GM23338 (cell line): Measurements from ENCODE around the gene SOX30. TPM values are rescaled to one million over a fixed set of nuclear protein-coding genes. Genes with fewer than 3 reads are reported as not detected.

Experiments used
- ATAC-seq: fragments of 200-7000 bp; cut with Tn5 transposase; 3 replicates; pipeline ENCODE4 v1.9.1; 2020
- DNase-seq: peaks from one replicate; pipeline ENCODE4 v3.0.0-alpha.2; 2015; ENCODE audit warnings: low spot score
- H2AFZ ChIP-seq: fragments of 200-600 bp; sonication (generic); 2 replicates; pipeline ENCODE4 v1.8.0; 2016; ENCODE audit warnings: antibody characterized with exemption, mild to moderate bottlenecking, moderate library complexity
- H3F3A ChIP-seq: fragments of 200-600 bp; sonication (generic); replicated peaks from 2 replicates; pipeline ENCODE4 v1.8.0; 2017; ENCODE audit warnings: antibody characterized with exemption, mixed run types, low read depth
- H3K27ac ChIP-seq: fragments of 200-600 bp; sonication (generic); 2 replicates; pipeline ENCODE4 v1.6.1; 2016; ENCODE audit warnings: low read depth
- H3K27me3 ChIP-seq: fragments of 200-600 bp; sonication (generic); 2 replicates; pipeline ENCODE4 v1.8.0; 2016; ENCODE audit warnings: mild to moderate bottlenecking, mixed run types, moderate library complexity; ENCODE audit not compliant: insufficient read depth
- H3K36me3 ChIP-seq: fragments of 200-600 bp; sonication (generic); 2 replicates; pipeline ENCODE4 v1.8.0; 2016; ENCODE audit warnings: mild to moderate bottlenecking; ENCODE audit not compliant: insufficient read depth
- H3K4me1 ChIP-seq: fragments of 200-600 bp; sonication (generic); 2 replicates; pipeline ENCODE4 v1.8.0; 2016; ENCODE audit warnings: mild to moderate bottlenecking, moderate library complexity; ENCODE audit not compliant: insufficient read depth
- H3K4me2 ChIP-seq: fragments of 200-600 bp; sonication (generic); 2 replicates; pipeline ENCODE4 v1.7.1; 2017; ENCODE audit warnings: mixed run types
- H3K4me3 ChIP-seq: fragments of 200-600 bp; sonication (generic); 2 replicates; pipeline ENCODE4 v1.6.1; 2016; ENCODE audit warnings: mixed run types
- H3K79me2 ChIP-seq: fragments of 200-600 bp; sonication (generic); replicated peaks from 2 replicates; pipeline ENCODE4 v1.8.0; 2017; ENCODE audit warnings: mild to moderate bottlenecking; ENCODE audit not compliant: insufficient read depth
- H3K9me2 ChIP-seq: fragments of 200-600 bp; sonication (generic); 2 replicates; pipeline ENCODE4 v1.8.0; 2017; ENCODE audit not compliant: insufficient read depth
- H4K20me1 ChIP-seq: fragments of 200-600 bp; sonication (generic); replicated peaks from 2 replicates; pipeline ENCODE4 v1.8.0; 2017; ENCODE audit warnings: mild to moderate bottlenecking; ENCODE audit not compliant: insufficient read depth
- H3K27ac Mint-ChIP-seq: 2 replicates; pipeline ENCODE4 v1.8.0; 2020; ENCODE audit warnings: inconsistent platforms, mild to moderate bottlenecking, moderate library complexity, mixed read lengths
- H3K27me3 Mint-ChIP-seq: 3 replicates; pipeline ENCODE4 v1.8.0; 2022; ENCODE audit warnings: low read depth, mild to moderate bottlenecking, moderate library complexity, mixed read lengths, inconsistent platforms; ENCODE audit not compliant: insufficient read depth, poor library complexity
- H3K36me3 Mint-ChIP-seq: 3 replicates; pipeline ENCODE4 v1.8.0; 2021; ENCODE audit warnings: low read depth, mild to moderate bottlenecking, inconsistent platforms, moderate library complexity, mixed read lengths
- H3K4me1 Mint-ChIP-seq: 3 replicates; pipeline ENCODE4 v1.8.0; 2020; ENCODE audit warnings: mild to moderate bottlenecking, inconsistent platforms, mixed read lengths
- H3K4me3 Mint-ChIP-seq: 3 replicates; pipeline ENCODE4 v1.8.0; 2021; ENCODE audit warnings: moderate library complexity, mild to moderate bottlenecking, inconsistent platforms, mixed read lengths
- H3K9me3 Mint-ChIP-seq: 3 replicates; pipeline ENCODE4 v1.8.0; 2020; ENCODE audit warnings: moderate library complexity, mild to moderate bottlenecking, inconsistent platforms, mixed read lengths
- CREB1 ChIP-seq: fragments of 250-450 bp; sonication (Bioruptor Pico); IDR thresholded peaks from 2 replicates; pipeline ENCODE4 v1.5.0; 2020; ENCODE audit warnings: low read depth, mild to moderate bottlenecking, moderate library complexity
- CTCF ChIP-seq, 2 experiments: fragments of 200-600 bp in 1 of 2; sonication (generic) in 1 of 2; conservative IDR thresholded peaks; 2 replicates each; pipeline versions ENCODE4 v1.5.1 to v1.6.1; 2016 to 2017; ENCODE audit warnings: antibody characterized with exemption in 2 of 2, low read depth in 2 of 2, mild to moderate bottlenecking in 2 of 2, moderate library complexity in 1 of 2
- ETS1 ChIP-seq: IDR thresholded peaks from 2 replicates; pipeline ENCODE4 v1.6.1; 2016; ENCODE audit warnings: antibody characterized with exemption
- EZH2 ChIP-seq: fragments of 200-600 bp; sonication (generic); IDR thresholded peaks from one replicate; pipeline ENCODE4 v1.8.0; 2017; ENCODE audit warnings: antibody characterized with exemption, mild to moderate bottlenecking, low read depth; ENCODE audit not compliant: unreplicated experiment
- EZH2phosphoT487 ChIP-seq: fragments of 200-600 bp; sonication (generic); IDR thresholded peaks from one replicate; pipeline ENCODE4 v1.8.1; 2018; ENCODE audit warnings: antibody characterized with exemption; ENCODE audit not compliant: unreplicated experiment
- JUNB ChIP-seq: IDR thresholded peaks from one replicate; pipeline ENCODE4 v1.6.1; 2016; ENCODE audit warnings: antibody characterized with exemption; ENCODE audit not compliant: unreplicated experiment
- NANOG ChIP-seq: IDR thresholded peaks from 2 replicates; pipeline ENCODE4 v1.6.1; 2016; ENCODE audit warnings: antibody characterized with exemption, borderline replicate concordance
- POLR2AphosphoS5 ChIP-seq: IDR thresholded peaks from 2 replicates; pipeline ENCODE4 v1.6.1; 2016; ENCODE audit warnings: antibody characterized with exemption, low read depth
- STAT1 ChIP-seq: IDR thresholded peaks from one replicate; pipeline ENCODE4 v1.6.1; 2016; ENCODE audit warnings: antibody characterized with exemption; ENCODE audit not compliant: unreplicated experiment
- ZNF114 ChIP-seq: fragments of 250-450 bp; sonication (Bioruptor Pico); IDR thresholded peaks from 2 replicates; pipeline ENCODE4 v1.5.0; 2020; ENCODE audit warnings: mild to moderate bottlenecking, moderate library complexity
- ZNF331 ChIP-seq: fragments of 250-450 bp; sonication (Bioruptor Pico); IDR thresholded peaks from 2 replicates; pipeline ENCODE4 v1.5.0; 2020; ENCODE audit warnings: low read depth, mild to moderate bottlenecking, moderate library complexity
- polyA plus RNA-seq: library from polyadenylated mRNA; unstranded; fragments of >200 nt; fragmentation: Nextera tagmentation; extraction: Ambion mirVana; gene quantifications from 2 replicates; pipeline ENCODE4 v1.2.1, GENCODE V29; 2016
- total RNA-seq: library from RNA; depleted of rRNA; stranded (reverse); fragments of >200 nt; shearing (Covaris generic); gene quantifications from 2 replicates; pipeline ENCODE4 v1.2.3, GENCODE V29; 2014
- TF ChIP-seq, protein P1 (sequence below): IDR thresholded peaks from one replicate; pipeline ENCODE4 v1.6.1; 2018; ENCODE audit warnings: antibody characterized with exemption; ENCODE audit not compliant: unreplicated experiment
- TF ChIP-seq, protein P2 (sequence below): fragments of 250-450 bp; sonication (Bioruptor Pico); IDR thresholded peaks from 2 replicates; pipeline ENCODE4 v1.5.0; 2020; ENCODE audit warnings: mild to moderate bottlenecking, moderate library complexity

The SOX30 gene
- total and polyA plus RNA-seq, 2 experiments from 2014 or later = 0.47 to 1.3 TPM

GRCh38 chr5:157590478-157590877, 61.8 kb downstream of the SOX30 start:
- Mint-ChIP-seq H3K27ac (no peak overlapping the region), H3K9me3 (no peaks in the 10 kb centered on the region), H3K36me3 (no peaks in the 10 kb centered on the region), H3K4me3 (no peak overlapping the region), H3K27me3 (no peaks in the 10 kb centered on the region), H3K4me1 (no peaks in the 10 kb centered on the region; the same call in 1 of the 3 replicates)
- Histone ChIP-seq H3K4me2 (no peak overlapping the region), H3K27me3 (no peaks in the 10 kb centered on the region), H3K36me3 (no peaks in the 10 kb centered on the region), H4K20me1 (no peaks in the 10 kb centered on the region), H3K4me3 (no peak overlapping the region), H3K27ac (no peak overlapping the region), H3K4me1 (no peaks in the 10 kb centered on the region), H3K79me2 (no peaks in the 10 kb centered on the region), H3F3A (no peaks in the 10 kb centered on the region), H2AFZ (no peak overlapping the region), H3K9me2 (no peaks in the 10 kb centered on the region)
- DNase-seq = no peak
- no peak for TF ChIP-seq CREB1 (CRISPR knock-in tag)
- TF ChIP-seq POLR2AphosphoS5 = no peak
- TF ChIP-seq, protein P1, sequence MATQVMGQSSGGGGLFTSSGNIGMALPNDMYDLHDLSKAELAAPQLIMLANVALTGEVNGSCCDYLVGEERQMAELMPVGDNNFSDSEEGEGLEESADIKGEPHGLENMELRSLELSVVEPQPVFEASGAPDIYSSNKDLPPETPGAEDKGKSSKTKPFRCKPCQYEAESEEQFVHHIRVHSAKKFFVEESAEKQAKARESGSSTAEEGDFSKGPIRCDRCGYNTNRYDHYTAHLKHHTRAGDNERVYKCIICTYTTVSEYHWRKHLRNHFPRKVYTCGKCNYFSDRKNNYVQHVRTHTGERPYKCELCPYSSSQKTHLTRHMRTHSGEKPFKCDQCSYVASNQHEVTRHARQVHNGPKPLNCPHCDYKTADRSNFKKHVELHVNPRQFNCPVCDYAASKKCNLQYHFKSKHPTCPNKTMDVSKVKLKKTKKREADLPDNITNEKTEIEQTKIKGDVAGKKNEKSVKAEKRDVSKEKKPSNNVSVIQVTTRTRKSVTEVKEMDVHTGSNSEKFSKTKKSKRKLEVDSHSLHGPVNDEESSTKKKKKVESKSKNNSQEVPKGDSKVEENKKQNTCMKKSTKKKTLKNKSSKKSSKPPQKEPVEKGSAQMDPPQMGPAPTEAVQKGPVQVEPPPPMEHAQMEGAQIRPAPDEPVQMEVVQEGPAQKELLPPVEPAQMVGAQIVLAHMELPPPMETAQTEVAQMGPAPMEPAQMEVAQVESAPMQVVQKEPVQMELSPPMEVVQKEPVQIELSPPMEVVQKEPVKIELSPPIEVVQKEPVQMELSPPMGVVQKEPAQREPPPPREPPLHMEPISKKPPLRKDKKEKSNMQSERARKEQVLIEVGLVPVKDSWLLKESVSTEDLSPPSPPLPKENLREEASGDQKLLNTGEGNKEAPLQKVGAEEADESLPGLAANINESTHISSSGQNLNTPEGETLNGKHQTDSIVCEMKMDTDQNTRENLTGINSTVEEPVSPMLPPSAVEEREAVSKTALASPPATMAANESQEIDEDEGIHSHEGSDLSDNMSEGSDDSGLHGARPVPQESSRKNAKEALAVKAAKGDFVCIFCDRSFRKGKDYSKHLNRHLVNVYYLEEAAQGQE = no peak
- no peak for TF ChIP-seq CTCF (conservative IDR thresholded peaks at IDR 0.05; ENCODE audit: low read depth in 2 of 2)
- TF ChIP-seq ETS1 = no peak
- no peak for TF ChIP-seq STAT1
- TF ChIP-seq, protein P2, sequence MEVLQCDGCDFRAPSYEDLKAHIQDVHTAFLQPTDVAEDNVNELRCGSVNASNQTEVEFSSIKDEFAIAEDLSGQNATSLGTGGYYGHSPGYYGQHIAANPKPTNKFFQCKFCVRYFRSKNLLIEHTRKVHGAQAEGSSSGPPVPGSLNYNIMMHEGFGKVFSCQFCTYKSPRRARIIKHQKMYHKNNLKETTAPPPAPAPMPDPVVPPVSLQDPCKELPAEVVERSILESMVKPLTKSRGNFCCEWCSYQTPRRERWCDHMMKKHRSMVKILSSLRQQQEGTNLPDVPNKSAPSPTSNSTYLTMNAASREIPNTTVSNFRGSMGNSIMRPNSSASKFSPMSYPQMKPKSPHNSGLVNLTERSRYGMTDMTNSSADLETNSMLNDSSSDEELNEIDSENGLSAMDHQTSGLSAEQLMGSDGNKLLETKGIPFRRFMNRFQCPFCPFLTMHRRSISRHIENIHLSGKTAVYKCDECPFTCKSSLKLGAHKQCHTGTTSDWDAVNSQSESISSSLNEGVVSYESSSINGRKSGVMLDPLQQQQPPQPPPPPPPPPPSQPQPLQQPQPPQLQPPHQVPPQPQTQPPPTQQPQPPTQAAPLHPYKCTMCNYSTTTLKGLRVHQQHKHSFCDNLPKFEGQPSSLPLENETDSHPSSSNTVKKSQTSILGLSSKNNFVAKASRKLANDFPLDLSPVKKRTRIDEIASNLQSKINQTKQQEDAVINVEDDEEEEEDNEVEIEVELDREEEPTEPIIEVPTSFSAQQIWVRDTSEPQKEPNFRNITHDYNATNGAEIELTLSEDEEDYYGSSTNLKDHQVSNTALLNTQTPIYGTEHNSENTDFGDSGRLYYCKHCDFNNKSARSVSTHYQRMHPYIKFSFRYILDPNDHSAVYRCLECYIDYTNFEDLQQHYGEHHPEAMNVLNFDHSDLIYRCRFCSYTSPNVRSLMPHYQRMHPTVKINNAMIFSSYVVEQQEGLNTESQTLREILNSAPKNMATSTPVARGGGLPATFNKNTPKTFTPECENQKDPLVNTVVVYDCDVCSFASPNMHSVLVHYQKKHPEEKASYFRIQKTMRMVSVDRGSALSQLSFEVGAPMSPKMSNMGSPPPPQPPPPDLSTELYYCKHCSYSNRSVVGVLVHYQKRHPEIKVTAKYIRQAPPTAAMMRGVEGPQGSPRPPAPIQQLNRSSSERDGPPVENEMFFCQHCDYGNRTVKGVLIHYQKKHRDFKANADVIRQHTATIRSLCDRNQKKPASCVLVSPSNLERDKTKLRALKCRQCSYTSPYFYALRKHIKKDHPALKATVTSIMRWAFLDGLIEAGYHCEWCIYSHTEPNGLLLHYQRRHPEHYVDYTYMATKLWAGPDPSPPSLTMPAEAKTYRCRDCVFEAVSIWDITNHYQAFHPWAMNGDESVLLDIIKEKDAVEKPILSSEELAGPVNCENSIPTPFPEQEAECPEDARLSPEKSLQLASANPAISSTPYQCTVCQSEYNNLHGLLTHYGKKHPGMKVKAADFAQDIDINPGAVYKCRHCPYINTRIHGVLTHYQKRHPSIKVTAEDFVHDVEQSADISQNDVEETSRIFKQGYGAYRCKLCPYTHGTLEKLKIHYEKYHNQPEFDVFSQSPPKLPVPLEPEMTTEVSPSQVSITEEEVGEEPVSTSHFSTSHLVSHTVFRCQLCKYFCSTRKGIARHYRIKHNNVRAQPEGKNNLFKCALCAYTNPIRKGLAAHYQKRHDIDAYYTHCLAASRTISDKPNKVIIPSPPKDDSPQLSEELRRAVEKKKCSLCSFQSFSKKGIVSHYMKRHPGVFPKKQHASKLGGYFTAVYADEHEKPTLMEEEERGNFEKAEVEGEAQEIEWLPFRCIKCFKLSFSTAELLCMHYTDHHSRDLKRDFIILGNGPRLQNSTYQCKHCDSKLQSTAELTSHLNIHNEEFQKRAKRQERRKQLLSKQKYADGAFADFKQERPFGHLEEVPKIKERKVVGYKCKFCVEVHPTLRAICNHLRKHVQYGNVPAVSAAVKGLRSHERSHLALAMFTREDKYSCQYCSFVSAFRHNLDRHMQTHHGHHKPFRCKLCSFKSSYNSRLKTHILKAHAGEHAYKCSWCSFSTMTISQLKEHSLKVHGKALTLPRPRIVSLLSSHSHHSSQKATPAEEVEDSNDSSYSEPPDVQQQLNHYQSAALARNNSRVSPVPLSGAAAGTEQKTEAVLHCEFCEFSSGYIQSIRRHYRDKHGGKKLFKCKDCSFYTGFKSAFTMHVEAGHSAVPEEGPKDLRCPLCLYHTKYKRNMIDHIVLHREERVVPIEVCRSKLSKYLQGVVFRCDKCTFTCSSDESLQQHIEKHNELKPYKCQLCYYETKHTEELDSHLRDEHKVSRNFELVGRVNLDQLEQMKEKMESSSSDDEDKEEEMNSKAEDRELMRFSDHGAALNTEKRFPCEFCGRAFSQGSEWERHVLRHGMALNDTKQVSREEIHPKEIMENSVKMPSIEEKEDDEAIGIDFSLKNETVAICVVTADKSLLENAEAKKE = no peak
- no peak for TF ChIP-seq NANOG
- no peak for TF ChIP-seq ZNF331 (CRISPR knock-in tag)
- no peak for TF ChIP-seq EZH2
- no peak for TF ChIP-seq EZH2phosphoT487
- no peak for TF ChIP-seq ZNF114 (CRISPR knock-in tag)
- no peak for TF ChIP-seq JUNB
- no peak for ATAC-seq
